SK-N-SH treated with all-trans-retinoic acid at 6 μM for 48 hours (cell line): ENCODE measurements around the gene FARS2.

ENCODE experiments used
- ATAC-seq: fragments of 200-7000 bp; cut with Tn5 transposase; 3 replicates; pipeline ENCODE4 v1.9.1; 2020; ENCODE audit warnings: mild to moderate bottlenecking, moderate library complexity
- ARNTL ChIP-seq: fragments of 450-650 bp; formaldehyde crosslinking; IDR thresholded peaks from 2 replicates; pipeline ENCODE4 v1.5.0; 2020; ENCODE audit warnings: low read depth, mild to moderate bottlenecking, moderate library complexity, borderline replicate concordance
- BACH2 ChIP-seq: fragments of 250-450 bp; sonication (Bioruptor Pico); IDR thresholded peaks from 2 replicates; pipeline ENCODE4 v1.9.0; 2021; ENCODE audit warnings: mild to moderate bottlenecking, borderline replicate concordance
- CREB5 ChIP-seq: fragments of 250-450 bp; sonication (Bioruptor Pico); IDR thresholded peaks from 2 replicates; pipeline ENCODE4 v1.5.1; 2020; ENCODE audit warnings: low read depth, mild to moderate bottlenecking, moderate library complexity
- CSDC2 ChIP-seq: fragments of 250-450 bp; sonication (Bioruptor Pico); IDR thresholded peaks from 2 replicates; pipeline ENCODE4 v1.5.0; 2020; ENCODE audit warnings: mild to moderate bottlenecking, moderate library complexity
- ESRRG ChIP-seq: fragments of 250-450 bp; sonication (Bioruptor Pico); IDR thresholded peaks from 2 replicates; pipeline ENCODE4 v1.6.1; 2021; ENCODE audit warnings: mild to moderate bottlenecking
- ISL1 ChIP-seq: fragments of 250-450 bp; sonication (Bioruptor Pico); IDR thresholded peaks from 2 replicates; pipeline ENCODE4 v2.1.2; 2022; ENCODE audit warnings: mild to moderate bottlenecking, moderate library complexity
- OSR1 ChIP-seq: fragments of 250-450 bp; sonication (Bioruptor Pico); IDR thresholded peaks from 2 replicates; pipeline ENCODE4 v1.8.0; 2022; ENCODE audit warnings: moderate library complexity, mild to moderate bottlenecking, inconsistent platforms
- PATZ1 ChIP-seq: fragments of 250-450 bp; sonication (Bioruptor Pico); IDR thresholded peaks from 2 replicates; pipeline ENCODE4 v1.8.0; 2020; ENCODE audit warnings: mild to moderate bottlenecking, moderate library complexity, borderline replicate concordance
- PPARA ChIP-seq: fragments of 250-450 bp; sonication (Bioruptor Pico); IDR thresholded peaks from 2 replicates; pipeline ENCODE4 v1.5.0; 2020; ENCODE audit warnings: mild to moderate bottlenecking, borderline replicate concordance
- RARB ChIP-seq: fragments of 250-450 bp; sonication (Bioruptor Pico); IDR thresholded peaks from 2 replicates; pipeline ENCODE4 v1.8.0; 2021; ENCODE audit warnings: mild to moderate bottlenecking, moderate library complexity
- SNAI2 ChIP-seq: fragments of 250-450 bp; sonication (Bioruptor Pico); IDR thresholded peaks from 2 replicates; pipeline ENCODE4 v1.5.0; 2020; ENCODE audit warnings: mild to moderate bottlenecking, moderate library complexity
- TCF4 ChIP-seq: fragments of 250-450 bp; sonication (Bioruptor Pico); IDR thresholded peaks from 2 replicates; pipeline ENCODE4 v1.8.0; 2021; ENCODE audit warnings: mild to moderate bottlenecking, moderate library complexity, borderline replicate concordance
- TOX ChIP-seq: fragments of 250-450 bp; sonication (Bioruptor Pico); IDR thresholded peaks from 2 replicates; pipeline ENCODE4 v1.8.0; 2021; ENCODE audit warnings: mild to moderate bottlenecking, moderate library complexity, borderline replicate concordance
- ZC3H10 ChIP-seq: fragments of 250-450 bp; sonication (Bioruptor Pico); IDR thresholded peaks from 2 replicates; pipeline ENCODE4 v1.5.1; 2021; ENCODE audit warnings: mild to moderate bottlenecking, moderate library complexity
- ZFP3 ChIP-seq: fragments of 250-450 bp; sonication (Bioruptor Pico); IDR thresholded peaks from 2 replicates; pipeline ENCODE4 v1.5.0; 2020; ENCODE audit warnings: mild to moderate bottlenecking, moderate library complexity
- ZFP30 ChIP-seq: fragments of 450-650 bp; formaldehyde crosslinking; IDR thresholded peaks from 2 replicates; pipeline ENCODE4 v1.5.0; 2022; ENCODE audit warnings: mild to moderate bottlenecking, moderate library complexity
- ZNF565 ChIP-seq: fragments of 450-650 bp; formaldehyde crosslinking; conservative IDR thresholded peaks from 2 replicates; pipeline ENCODE4 v1.5.0; 2020; ENCODE audit warnings: low read depth, mild to moderate bottlenecking, moderate library complexity
- ZNF70 ChIP-seq: fragments of 450-650 bp; formaldehyde crosslinking; IDR thresholded peaks from 2 replicates; pipeline ENCODE4 v1.5.0; 2020; ENCODE audit warnings: mild to moderate bottlenecking, moderate library complexity
- ZNF8 ChIP-seq: fragments of 450-650 bp; formaldehyde crosslinking; IDR thresholded peaks from 2 replicates; pipeline ENCODE4 v1.5.0; 2020; ENCODE audit warnings: mild to moderate bottlenecking, moderate library complexity
- TF ChIP-seq, protein P1 (sequence below): fragments of 250-450 bp; sonication (Bioruptor Pico); IDR thresholded peaks from 2 replicates; pipeline ENCODE4 v1.5.0; 2020; ENCODE audit warnings: mild to moderate bottlenecking, moderate library complexity
- TF ChIP-seq, protein P2 (sequence below): fragments of 250-450 bp; sonication (Bioruptor Pico); IDR thresholded peaks from 2 replicates; pipeline ENCODE4 v1.8.0; 2021; ENCODE audit warnings: low read depth, mild to moderate bottlenecking, moderate library complexity, borderline replicate concordance
- TF ChIP-seq, protein P3 (sequence below): fragments of 250-450 bp; sonication (Bioruptor Pico); IDR thresholded peaks from 2 replicates; pipeline ENCODE4 v1.5.1; 2021; ENCODE audit warnings: mild to moderate bottlenecking, moderate library complexity

FARS2 gene

DNA sequence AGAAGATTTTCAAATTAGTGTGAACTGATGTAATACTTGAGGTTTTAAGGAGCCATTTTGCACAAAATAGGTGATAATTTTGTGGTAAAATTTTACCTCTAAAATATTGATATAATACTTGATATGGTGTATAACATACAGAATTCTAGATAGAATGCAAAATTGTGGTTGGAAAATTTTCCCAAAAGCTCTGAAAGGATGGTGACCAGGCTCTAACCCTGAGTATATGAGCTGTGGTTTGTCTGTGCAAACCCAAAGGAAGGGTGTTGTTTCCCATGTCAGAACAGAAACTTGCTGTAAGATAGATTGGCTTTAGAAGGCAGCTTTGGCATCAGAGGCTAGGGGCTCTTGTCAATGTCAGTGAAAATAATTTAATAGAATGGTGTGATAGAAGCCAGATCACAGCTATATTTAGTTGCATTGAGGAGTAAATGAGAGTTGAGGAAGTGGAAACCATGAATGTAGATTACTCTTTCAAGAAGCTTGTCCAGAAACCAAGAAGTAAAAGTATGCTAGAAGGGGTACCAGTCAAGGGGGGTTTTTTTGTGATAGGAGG is 257.7 kb downstream of the FARS2 start:
- peak; percentile 86 for TF ChIP-seq TOX (CRISPR knock-in tag)
- peak; percentile 67 for TF ChIP-seq ZC3H10
- TF ChIP-seq SNAI2 = no peak
- TF ChIP-seq OSR1 (CRISPR knock-in tag) = no peak
- no peak for TF ChIP-seq CSDC2 (CRISPR knock-in tag)
- TF ChIP-seq PPARA (CRISPR knock-in tag) = no peak
- 0 out of 2 replicates have a peak, but pooled peaks have one; percentile 44 for TF ChIP-seq ISL1 (CRISPR knock-in tag)
- TF ChIP-seq, protein P1, sequence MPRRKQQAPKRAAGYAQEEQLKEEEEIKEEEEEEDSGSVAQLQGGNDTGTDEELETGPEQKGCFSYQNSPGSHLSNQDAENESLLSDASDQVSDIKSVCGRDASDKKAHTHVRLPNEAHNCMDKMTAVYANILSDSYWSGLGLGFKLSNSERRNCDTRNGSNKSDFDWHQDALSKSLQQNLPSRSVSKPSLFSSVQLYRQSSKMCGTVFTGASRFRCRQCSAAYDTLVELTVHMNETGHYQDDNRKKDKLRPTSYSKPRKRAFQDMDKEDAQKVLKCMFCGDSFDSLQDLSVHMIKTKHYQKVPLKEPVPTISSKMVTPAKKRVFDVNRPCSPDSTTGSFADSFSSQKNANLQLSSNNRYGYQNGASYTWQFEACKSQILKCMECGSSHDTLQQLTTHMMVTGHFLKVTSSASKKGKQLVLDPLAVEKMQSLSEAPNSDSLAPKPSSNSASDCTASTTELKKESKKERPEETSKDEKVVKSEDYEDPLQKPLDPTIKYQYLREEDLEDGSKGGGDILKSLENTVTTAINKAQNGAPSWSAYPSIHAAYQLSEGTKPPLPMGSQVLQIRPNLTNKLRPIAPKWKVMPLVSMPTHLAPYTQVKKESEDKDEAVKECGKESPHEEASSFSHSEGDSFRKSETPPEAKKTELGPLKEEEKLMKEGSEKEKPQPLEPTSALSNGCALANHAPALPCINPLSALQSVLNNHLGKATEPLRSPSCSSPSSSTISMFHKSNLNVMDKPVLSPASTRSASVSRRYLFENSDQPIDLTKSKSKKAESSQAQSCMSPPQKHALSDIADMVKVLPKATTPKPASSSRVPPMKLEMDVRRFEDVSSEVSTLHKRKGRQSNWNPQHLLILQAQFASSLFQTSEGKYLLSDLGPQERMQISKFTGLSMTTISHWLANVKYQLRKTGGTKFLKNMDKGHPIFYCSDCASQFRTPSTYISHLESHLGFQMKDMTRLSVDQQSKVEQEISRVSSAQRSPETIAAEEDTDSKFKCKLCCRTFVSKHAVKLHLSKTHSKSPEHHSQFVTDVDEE = no peak
- TF ChIP-seq, all 23 proteins: peak for 3

GRCh38 chr6:5520796-5521195 is 259.5 kb downstream of the FARS2 start:
- ATAC-seq = no peak
- TF ChIP-seq ZC3H10 (no peak), PPARA (CRISPR knock-in tag) (no peak), ZFP3 (no peak), CSDC2 (CRISPR knock-in tag) (no peak), OSR1 (CRISPR knock-in tag) (no peak), RARB (no peak), CREB5 (CRISPR knock-in tag) (no peak), TCF4 (no peak), ARNTL (CRISPR knock-in tag) (no peak), SNAI2 (no peak), ESRRG (CRISPR knock-in tag) (no peak)
- TF ChIP-seq, all 23 proteins: peak for 0

More for the DNA sequence above, 257.7 kb downstream of the FARS2 start:
- ATAC-seq = peak; percentile 56; the same call in 2 of the 3 replicates

DNA sequence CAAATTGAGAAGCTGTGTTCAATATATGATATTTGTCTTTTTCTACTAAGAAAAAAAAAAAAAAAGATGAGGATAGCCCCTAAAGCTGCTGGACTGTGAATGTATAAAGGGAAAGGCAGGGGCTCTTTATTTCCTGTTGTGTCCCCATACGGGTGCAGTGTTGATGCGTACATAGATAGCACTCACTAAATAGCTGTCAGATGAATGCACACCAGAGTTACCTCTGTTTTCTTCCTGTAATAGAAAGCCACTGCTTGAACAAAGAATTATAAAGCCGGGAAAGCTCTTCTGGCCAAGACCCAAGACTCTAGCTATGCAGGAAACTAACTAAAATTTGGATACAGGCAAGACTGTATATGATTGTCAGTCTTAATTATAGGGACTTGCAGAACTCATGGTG is 260.0 kb downstream of the FARS2 start:
- TF ChIP-seq, protein P2, sequence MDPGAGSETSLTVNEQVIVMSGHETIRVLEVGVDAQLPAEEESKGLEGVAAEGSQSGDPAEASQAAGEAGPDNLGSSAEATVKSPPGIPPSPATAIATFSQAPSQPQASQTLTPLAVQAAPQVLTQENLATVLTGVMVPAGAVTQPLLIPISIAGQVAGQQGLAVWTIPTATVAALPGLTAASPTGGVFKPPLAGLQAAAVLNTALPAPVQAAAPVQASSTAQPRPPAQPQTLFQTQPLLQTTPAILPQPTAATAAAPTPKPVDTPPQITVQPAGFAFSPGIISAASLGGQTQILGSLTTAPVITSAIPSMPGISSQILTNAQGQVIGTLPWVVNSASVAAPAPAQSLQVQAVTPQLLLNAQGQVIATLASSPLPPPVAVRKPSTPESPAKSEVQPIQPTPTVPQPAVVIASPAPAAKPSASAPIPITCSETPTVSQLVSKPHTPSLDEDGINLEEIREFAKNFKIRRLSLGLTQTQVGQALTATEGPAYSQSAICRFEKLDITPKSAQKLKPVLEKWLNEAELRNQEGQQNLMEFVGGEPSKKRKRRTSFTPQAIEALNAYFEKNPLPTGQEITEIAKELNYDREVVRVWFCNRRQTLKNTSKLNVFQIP = no peak
- TF ChIP-seq ZNF70 (CRISPR knock-in tag) (no peak), CSDC2 (CRISPR knock-in tag) (no peak), OSR1 (CRISPR knock-in tag) (no peak), ZFP30 (CRISPR knock-in tag) (no peak), ARNTL (CRISPR knock-in tag) (no peak), ESRRG (CRISPR knock-in tag) (no peak)
- TF ChIP-seq, all 23 proteins: peak for 0
- ATAC-seq = peak; percentile 72

- TF ChIP-seq ARNTL (CRISPR knock-in tag) (no peak), ESRRG (CRISPR knock-in tag) (no peak), CSDC2 (CRISPR knock-in tag) (no peak), ZFP30 (CRISPR knock-in tag) (no peak), BACH2 (CRISPR knock-in tag) (no peak)
- TF ChIP-seq, protein P3, sequence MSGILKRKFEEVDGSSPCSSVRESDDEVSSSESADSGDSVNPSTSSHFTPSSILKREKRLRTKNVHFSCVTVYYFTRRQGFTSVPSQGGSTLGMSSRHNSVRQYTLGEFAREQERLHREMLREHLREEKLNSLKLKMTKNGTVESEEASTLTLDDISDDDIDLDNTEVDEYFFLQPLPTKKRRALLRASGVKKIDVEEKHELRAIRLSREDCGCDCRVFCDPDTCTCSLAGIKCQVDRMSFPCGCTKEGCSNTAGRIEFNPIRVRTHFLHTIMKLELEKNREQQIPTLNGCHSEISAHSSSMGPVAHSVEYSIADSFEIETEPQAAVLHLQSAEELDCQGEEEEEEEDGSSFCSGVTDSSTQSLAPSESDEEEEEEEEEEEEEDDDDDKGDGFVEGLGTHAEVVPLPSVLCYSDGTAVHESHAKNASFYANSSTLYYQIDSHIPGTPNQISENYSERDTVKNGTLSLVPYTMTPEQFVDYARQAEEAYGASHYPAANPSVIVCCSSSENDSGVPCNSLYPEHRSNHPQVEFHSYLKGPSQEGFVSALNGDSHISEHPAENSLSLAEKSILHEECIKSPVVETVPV (CRISPR knock-in tag) = no peak
- ATAC-seq = no peak
These were observed 260.8 kb downstream of the FARS2 start for GRCh38 chr6:5522147-5522546.

DNA sequence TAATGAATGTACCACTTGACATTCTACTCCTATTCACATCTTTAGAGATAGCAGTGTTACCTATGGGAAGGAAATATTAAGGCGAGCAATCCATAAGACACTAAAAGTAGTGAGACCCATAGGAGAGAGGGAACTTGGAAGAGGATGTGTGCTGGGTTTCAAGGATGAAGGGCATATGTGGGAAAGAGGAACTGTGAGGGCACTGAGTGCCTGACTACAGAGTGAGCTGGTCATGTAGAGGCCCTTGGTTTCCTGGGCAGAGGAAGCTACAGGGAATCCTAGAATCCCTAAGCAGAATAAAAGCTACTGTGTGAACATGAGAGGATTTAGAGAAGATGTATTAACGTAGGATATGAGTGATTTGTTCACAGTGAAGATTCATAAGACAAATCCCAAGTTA is 262.8 kb downstream of the FARS2 start:
- ATAC-seq = no peak
- TF ChIP-seq TCF4 (no peak), ZFP3 (no peak), ZC3H10 (no peak), ZFP30 (CRISPR knock-in tag) (no peak), ESRRG (CRISPR knock-in tag) (no peak), PATZ1 (CRISPR knock-in tag) (no peak), TOX (CRISPR knock-in tag) (no peak), ZNF565 (no peak), CSDC2 (CRISPR knock-in tag) (no peak), ZNF8 (CRISPR knock-in tag) (no peak)
- TF ChIP-seq, protein P1 = no peak
